ENCODE measurements around the gene UGT3A1.
"Not testable (repeated sequence)": the region's sequence is repeated elsewhere in the genome, so short reads cannot be mapped to it uniquely, and the experiment has no call there.

The UGT3A1 gene

GRCh38 chr5:35988529-35988928 lies 2.7 kb downstream of the UGT3A1 start:
- DNase-seq (ENCODE audit: low read depth, low spot score) = no peak

- no peak for DNase-seq (ENCODE audit: low read depth, low spot score)
Observed at GRCh38 chr5:35987776-35988175, 3.4 kb downstream of the UGT3A1 start.

GRCh38 chr5:35979715-35980114 lies 11.5 kb downstream of the UGT3A1 start:
- DNase-seq (ENCODE audit: low read depth, low spot score) = no peak

DNA sequence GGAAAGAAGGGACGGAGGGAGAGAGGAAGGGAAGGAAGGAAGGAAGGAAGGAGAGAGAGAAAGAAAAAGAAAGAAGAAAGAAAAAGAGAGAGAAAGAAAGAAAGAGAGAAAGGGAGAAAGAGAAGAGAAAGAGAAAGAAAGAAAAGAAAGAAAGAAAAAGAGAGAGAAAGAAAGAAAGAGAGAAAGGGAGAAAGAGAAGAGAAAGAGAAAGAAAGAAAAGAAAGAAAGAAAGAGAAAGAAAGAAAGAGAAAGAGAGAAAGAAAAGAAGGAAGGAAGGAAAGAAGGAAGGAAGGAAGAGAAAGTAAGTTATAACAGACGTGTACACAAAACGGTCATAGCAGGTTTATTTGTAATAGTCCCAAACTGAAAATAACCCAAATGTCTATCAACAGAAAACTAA lies 14.3 kb downstream of the UGT3A1 start:
- DNase-seq (ENCODE audit: low read depth, low spot score) = not testable (repeated sequence)

- no peak for DNase-seq (ENCODE audit: low read depth, low spot score)
Observed at GRCh38 chr5:35974570-35974969, 16.6 kb downstream of the UGT3A1 start.

GRCh38 chr5:35971878-35972210 lies 19.3 kb downstream of the UGT3A1 start:
- DNase-seq (ENCODE audit: low read depth, low spot score) = no peak

- DNase-seq (ENCODE audit: low read depth, low spot score) = peak; percentile 35
Observed at GRCh38 chr5:35971186-35971877, 19.9 kb downstream of the UGT3A1 start.

DNA sequence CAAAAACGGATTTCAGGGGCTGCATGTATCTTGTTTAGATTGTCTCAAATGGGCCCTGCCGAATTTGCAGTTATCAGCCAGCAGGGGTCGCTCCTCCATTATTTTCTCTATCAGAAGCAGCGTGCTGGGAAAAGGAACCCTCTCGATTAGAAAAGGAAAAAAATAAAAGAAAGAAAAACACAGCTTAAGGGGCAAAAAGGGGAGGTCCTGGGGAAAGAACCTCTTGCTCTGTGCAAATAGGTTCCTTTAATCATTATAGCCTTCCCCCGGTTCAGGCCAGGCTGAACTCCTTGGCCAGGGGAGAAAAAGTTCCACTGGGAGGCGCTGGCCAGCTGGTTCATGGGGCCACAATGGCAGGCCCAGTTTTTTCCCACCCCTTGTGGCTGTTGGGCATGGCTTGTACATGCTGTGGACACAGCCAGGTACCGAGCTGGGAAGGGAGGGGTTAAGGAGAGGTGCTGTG lies 27.8 kb downstream of the UGT3A1 start:
- peak; percentile 10 for DNase-seq (ENCODE audit: low read depth, low spot score)

- DNase-seq (ENCODE audit: low read depth, low spot score) = no peak
Observed at GRCh38 chr5:35960328-35960727, 30.9 kb downstream of the UGT3A1 start.

DNA sequence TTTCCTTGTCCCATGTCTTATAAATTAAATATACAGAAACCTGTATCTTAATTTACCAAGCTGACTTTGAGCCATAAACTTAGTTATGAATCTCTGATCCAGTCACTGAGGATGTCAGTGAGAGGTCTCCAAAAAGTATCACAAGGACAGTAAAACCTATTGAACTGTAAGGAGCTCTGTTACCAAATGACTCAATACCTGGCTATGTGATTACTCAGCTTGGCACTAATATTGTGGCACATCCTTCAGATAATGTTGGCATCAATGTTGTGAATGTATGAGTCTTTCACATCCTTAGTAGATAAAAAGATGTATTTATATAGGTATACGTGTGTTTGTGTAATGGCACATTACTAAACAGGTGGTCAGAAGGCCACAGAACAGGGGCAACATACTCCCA lies 34.8 kb downstream of the UGT3A1 start:
- DNase-seq (ENCODE audit: low read depth, low spot score) = no peak

- no peak for DNase-seq (ENCODE audit: low read depth, low spot score)
Observed at GRCh38 chr5:35954175-35954574, 37.0 kb downstream of the UGT3A1 start.

DNA sequence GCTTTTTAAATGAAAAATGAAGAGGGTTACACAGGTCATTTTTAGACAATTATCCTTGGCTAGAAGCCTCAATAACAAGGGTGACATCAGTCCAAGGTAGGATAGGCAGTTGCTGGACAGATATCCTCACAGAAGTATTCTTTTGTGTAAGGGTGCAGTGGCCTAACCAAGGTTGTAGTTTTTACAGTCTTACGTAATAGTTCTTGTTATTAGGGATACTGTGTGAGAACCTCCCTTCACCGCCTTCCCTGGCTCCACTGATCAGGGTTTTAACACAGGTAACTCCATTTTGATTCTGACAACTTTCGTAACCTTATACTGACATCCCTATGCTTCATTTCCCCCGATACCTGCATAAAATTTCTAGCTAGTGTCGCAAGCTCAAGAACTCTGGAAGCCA lies 44.1 kb downstream of the UGT3A1 start:
- DNase-seq (ENCODE audit: low read depth, low spot score) = no peak

GRCh38 chr5:35939639-35940038 lies 51.6 kb downstream of the UGT3A1 start:
- DNase-seq (ENCODE audit: low read depth, low spot score) = no peak

DNA sequence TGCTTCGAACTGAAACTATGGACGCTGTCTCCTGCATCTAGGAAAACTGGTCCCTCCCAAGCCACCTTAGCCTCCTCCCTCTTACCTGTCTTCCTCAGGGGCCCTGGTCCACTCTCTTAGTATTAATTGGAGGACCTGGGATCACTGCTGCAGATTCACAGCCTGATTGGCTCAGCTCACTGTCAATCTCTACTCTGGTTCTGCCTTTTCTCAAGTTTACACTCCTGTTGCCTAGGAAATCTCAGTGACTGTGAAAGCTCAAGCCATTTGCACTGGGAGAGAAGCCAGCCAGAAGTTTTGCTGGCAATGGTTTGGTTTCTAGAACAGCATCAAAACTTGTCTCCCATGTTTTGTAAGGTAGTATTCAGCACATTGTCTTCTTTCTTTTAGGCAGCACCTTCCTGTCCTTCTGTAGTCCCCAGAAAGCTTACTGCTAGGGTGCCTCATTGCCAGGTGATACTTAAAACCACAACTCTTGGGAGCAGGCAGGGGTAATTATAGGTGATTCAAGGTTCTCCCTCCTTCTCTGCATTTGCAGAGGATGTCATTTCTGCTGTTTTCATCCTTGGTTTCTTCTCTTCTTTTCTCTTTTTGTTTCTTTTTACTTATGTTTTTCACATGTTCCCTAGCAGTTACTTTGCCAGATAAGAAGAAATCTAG lies 52.5 kb downstream of the UGT3A1 start, which contains the start of gene CAPSL:
Gene CAPSL (minus strand): TSS at position 55 of the 660 bp plus-strand sequence. CDS start 17,502 bp downstream, outside the sequence.
- peak; percentile 75 for DNase-seq (ENCODE audit: low read depth, low spot score)

DNA sequence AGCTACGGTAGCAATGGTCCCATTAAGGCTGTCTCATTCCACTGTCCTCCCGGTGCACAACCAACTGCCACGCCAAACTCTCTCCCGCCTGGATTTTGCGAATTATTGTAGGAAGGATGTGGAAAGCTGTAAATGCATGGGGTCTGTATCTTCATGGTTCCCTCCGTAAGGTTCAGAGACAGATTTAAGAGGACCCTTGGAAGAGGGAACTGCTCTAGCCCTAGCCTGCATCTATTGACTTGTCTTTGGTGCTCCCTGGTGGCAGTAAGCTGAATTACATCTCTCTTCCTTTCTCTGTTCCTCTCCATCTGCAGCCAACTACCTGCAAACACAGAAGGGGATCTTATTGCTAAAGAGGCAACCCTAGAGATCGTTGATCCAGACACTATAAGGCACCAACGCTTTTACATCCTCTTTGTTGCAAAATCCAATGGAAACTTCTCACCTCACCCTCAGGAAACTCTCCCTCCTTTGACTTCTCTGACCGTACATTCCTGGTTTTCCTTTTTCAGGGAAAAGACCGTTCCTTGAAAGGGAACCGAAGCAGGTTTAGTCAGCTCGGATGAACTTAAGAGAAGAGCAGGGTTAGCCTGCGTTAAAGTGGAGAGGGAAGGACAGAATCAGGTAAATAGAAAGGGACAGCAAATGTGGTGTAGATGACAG lies 64.7 kb downstream of the UGT3A1 start:
- DNase-seq (ENCODE audit: low read depth, low spot score) = peak; percentile 76

GRCh38 chr5:35924950-35925722 lies 66.1 kb downstream of the UGT3A1 start:
- DNase-seq (ENCODE audit: low read depth, low spot score) = peak; percentile 82

DNA sequence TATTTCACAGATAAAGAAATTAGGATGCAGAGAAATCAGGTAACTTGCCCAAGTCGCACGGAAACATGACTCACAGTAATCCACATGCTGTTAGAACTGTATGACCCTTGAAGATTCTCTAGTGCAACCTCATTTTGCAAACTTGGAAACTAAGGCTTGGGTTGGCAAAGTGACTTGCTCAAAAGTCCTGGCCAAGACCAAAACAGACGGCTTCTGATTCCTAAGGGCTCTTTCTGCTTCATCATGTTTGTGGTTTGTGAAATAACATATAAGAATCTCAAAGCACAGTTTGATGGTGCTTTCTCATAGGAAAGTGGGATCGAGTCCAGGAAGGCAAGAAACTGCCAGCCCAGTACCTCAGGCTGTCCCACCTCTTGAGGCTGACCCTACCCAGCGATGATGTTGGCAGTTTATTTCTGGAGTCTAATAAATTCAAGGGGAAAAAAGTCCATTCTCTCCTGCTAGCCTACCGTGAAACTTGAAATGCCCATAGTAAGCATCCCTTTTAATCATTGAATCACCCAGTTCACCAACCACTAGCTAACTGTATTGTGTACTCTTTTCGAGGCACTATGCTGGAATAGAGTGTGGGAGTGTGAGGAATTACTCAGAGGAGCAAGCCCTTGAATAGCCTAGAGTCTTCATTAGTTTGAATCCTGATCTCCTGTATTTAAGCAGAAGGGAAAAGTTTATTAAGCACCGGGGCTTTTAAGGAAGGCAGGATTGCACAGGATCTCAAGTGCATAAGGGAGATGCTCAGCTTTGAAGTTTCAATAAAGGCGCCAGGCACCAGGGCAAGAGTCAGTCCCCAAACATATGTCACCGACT lies 66.9 kb downstream of the UGT3A1 start:
- peak; percentile 75 for DNase-seq (ENCODE audit: low read depth, low spot score)

GRCh38 chr5:35922468-35922867 lies 68.7 kb downstream of the UGT3A1 start:
- DNase-seq (ENCODE audit: low read depth, low spot score) = no peak

DNA sequence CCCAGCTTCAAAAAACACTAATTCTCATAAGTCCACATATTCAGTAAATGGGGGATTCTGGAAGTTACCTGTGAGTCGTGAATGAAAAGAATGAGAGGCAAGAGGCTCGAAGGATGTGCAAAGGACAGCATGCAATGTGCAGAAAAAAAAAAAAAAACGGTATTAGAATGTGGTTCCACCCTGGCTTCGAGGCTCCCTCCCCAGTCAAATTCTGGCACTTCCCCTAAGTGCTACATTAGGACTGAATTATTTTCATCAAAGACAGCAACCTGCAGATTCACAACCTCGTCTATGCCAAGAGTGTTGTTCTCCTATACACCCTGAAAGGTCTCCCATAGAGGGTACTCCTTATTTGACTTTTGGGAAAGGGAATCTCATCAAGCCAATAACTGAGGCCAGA lies 69.3 kb downstream of the UGT3A1 start:
- DNase-seq (ENCODE audit: low read depth, low spot score) = no peak

- no peak for DNase-seq (ENCODE audit: low read depth, low spot score)
Observed at GRCh38 chr5:35920890-35921289, 70.3 kb downstream of the UGT3A1 start.

DNA sequence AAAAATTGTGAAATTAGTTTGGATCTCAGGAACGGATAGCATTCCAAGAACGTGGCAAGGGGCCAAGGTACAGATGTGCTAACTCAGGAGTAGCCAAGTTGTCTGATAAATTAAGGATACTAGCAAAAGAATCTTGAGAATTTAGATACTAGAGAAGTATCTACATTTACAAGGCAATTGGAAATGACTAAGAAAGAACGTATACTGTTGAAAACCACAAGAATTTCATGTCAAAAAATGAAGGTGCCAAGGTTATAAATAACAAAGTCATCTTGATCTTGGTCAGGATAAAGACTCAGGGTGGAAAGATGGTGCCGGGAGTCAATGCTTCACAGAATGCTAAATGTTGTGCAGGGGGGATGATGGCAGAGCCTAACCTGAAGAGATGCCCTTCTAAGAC lies 72.0 kb downstream of the UGT3A1 start:
- DNase-seq (ENCODE audit: low read depth, low spot score) = peak; percentile 46
